ENCODE results near the gene MANF.

MANF gene

DNA sequence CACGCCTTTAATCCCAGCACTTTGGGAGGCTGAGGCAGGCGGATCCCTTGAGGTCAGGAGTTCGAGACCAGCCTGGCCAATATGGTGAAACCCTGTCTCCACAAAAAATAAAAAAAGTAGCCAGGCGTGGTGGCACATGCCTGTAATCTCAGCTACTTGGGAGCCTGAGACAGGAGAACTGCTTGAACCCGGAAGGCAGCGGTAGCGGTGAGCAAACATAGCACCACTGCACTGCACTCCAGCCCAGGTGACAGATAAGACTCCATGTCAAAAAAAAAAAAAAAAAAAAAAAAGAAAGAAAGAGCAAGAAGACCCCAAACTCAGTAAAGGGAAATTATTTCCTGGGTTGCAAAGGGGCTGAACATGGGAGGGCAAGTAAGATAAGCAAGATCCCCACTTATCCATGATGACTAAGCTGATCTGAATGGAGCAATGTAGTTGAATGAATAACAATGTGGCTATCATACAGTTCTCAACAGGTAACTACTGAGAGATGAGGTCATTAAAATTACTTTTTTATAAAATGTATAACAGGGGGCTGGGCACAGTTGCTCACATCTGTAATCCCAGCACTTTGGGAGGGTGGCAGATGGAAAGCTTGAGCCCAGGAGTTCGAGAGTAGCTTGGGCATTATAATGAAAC, 52.0 kb downstream of the MANF start:
- DNase-seq = no peak

Data from GOT3 (cell line).